GM18502 (cell line): ENCODE results near the gene NYNRIN.
"Not testable (repeated sequence)": the region's sequence is repeated elsewhere in the genome, so short reads cannot be mapped to it uniquely, and the experiment has no call there.

Experiments used
- ATAC-seq: cut with Tn5 transposase; IDR thresholded peaks from one replicate; pipeline ENCODE4 v1.9.1; 2021; ENCODE audit warnings: mild to moderate bottlenecking; ENCODE audit not compliant: unreplicated experiment, poor library complexity

Gene NYNRIN

GRCh38 chr14:24440606-24441399 is 42.0 kb downstream of the NYNRIN start:
- no peak for ATAC-seq

DNA sequence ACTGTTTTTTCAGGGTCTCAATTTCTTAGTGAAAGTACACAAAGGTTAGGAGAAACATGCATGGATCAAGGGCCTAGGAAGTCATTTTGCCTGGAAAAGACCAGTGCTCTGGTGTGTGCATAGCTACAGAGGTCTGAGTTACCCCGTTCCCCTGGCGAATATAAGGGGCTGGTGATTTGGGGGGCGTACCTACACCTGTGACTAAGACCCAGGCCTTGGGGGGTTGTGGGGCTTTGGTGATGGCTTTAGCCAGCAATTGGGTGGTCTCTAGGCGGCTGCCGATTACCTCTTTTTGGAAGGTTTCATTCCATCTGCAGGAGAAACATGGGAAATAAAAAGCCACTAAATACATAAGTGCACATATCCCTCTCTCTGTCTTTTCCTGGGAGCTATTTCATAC is 42.7 kb downstream of the NYNRIN start:
- ATAC-seq: no peak

DNA sequence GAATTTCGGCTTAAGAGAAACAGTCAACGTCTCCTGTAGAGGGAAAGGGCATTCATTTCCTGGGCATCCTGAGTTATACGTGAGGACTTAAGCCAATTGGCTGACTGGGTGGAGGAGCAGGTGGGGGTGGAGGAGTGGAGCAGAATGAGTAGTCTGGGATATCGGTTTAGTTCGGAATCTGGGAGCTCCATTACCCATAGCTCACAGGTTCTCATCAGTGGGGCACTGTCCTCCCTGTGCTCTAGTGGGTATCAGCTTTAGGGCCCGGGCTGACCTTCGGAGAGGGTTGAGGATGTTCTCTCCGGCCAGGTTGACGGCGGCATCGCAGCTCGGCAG is 43.1 kb downstream of the NYNRIN start:
- no peak for ATAC-seq

- ATAC-seq: peak; percentile 90
These were observed 43.6 kb downstream of the NYNRIN start, which contains the start of gene SDR39U1 for GRCh38 chr14:24442240-24443052. Gene SDR39U1, minus strand, starts transcription at chr14:24442776. Its CDS starts 7 bp downstream, at chr14:24442769.

DNA sequence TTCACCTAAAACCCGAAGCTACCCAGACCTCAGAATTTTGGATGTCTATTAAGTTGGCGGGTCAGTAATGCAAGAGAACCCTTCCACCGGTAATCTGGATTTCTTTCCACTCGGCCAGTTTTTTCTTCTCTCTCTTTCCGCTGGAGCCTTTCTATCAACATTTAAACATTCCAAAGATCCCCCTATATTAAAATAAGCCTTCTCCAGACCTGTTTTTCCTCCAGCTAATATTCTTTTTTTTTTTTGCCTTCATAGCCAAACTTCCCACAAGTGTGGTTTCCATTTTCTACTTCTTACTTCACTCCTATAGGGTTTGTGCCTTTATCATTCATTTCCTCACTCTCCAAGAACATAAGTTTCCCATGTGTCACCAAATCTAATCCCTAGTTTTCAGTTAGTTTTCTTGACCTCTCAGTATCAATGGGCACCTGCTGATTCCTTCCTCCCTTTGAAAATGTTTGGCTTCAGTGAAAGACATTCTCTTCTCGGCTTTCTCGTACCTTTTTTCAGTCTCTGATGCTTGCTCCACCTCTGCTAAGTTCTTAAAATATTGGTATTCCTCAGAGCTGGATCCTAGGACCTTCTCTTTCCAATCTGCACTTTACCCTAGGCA is 44.4 kb downstream of the NYNRIN start:
- ATAC-seq: no peak

DNA sequence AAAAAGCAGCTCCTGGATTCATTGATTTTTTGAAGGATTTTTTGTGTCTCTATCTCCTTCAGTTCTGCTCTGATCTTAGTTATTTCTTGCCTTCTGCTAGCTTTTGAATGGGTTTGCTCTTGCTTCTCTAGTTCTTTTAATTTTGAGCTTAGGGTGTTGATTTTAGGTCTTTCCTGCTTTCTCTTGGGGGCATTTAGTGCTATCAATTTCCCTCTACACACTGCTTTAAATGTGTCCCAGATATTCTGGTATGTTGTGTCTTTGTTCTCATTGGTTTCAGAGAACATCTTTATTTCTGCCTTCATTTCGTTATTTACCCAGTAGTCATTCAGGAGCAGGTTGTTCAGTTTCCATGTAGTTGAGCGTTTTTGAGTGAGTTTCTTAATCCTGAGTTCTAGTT is 52.0 kb downstream of the NYNRIN start:
- ATAC-seq: not testable (repeated sequence)

- no peak for ATAC-seq
These were observed 58.2 kb downstream of the NYNRIN start for GRCh38 chr14:24456980-24457379.

GRCh38 chr14:24458736-24459135 is 59.9 kb downstream of the NYNRIN start:
- no peak for ATAC-seq

- no peak for ATAC-seq
These were observed 60.5 kb downstream of the NYNRIN start for GRCh38 chr14:24459331-24459730.

GRCh38 chr14:24461336-24461735 is 62.5 kb downstream of the NYNRIN start:
- ATAC-seq: no peak

DNA sequence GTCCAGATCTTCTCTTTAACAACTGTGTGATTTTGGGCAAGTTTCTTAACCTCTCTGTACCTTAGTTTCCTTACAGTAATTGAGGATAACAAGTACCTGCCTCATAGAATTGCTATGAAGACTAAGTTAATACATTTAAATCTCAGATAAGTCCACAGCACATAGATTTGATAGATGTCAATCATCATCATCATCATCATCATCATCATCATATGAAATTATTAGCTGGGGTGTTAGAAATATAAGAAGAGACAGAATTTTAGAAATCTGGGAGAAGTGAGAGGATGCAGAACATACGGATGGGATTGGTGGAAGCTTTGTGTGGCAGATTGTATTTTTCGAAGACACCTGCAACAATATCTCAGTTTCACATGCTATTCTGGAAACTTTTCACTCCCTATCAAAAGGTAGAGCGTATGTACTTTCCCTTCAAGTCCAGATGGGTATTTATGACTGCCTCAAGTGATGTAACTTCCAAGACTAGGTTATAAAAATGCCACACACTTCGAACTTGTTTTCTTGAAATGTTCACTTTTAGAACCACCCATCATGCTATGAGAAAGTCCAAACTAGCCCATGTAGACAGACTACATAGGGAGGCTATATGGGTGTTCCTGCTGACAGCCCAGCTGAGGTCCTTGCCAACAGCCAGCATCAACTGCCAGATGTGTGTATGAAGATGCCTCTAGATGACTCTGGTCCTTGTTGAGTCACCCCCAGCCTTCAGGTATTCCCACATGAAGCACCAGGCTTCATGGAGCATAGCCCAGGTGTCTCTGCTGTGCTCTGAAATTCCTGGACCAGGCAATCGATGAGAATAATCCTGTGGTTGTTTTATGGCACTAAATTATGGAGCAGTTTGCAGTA is 64.4 kb downstream of the NYNRIN start:
- no peak for ATAC-seq

DNA sequence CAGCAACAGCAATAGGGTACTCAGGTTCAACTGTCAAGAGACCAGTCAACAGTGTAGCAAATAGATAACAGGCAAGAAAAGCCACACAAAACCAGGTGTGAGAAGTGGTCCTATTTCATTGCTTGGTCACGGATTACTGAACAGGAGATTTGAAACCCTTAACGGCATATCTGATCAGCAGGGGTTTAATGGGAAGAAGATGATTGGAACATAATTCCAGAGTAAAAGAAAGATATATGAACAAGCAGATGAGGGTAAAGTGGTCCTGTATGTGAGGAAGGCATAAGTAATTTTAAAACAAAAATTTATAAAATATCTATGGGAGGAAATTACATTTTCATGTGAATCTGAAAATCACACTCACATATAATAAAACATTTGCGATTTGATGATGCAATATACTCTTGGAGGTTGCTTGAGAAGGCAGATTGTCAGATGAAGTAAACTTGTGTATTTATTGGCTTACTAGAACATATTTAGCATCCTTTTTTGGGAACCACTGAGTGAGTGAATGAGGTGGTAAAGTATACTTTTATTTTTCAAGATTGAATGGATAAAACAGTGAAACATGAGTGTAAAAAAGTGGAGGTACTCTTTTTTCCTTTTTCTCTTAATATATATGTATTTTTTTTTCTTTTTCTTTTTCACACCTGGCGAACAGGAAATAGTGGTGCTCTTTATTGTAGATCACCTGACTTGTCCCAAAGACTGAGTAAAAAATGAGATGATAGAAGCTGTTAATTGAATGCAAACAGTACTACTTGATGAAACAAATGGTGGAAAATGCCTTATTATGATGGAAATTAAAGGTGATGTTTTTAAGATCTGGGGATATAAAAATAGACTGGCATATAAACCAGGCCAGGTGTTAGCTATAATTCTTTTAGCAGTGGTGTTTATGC is 65.3 kb downstream of the NYNRIN start:
- no peak for ATAC-seq

- no peak for ATAC-seq
These were observed 66.6 kb downstream of the NYNRIN start for GRCh38 chr14:24465368-24465767.

- ATAC-seq: no peak
These were observed 67.0 kb downstream of the NYNRIN start for GRCh38 chr14:24465805-24466204.
